ENCODE measurements around the gene GRAP. TPM values are rescaled to one million over a fixed set of nuclear protein-coding genes. Genes with fewer than 3 reads are reported as not detected.

The GRAP gene
- total RNA-seq, 1 experiment from 2014 or later: 0.21 TPM

DNA sequence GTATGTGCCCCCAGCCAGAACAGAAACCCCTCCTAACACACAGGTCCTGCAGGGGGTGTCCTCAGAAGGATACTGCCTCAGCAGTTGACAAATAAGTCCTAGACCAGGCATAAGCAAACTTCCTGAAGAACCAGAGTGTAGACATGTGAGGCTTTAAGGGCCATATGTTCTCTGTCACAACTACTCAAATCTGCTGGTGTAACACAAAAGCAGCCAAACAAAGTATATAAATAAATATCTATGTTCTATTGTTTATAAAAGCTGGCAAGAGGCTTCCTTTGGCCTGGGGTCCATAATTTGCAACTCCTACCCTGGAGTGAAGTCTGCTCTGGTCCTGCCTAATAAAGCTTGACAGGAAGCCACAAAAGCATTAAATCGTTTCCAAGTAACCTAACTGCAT lies 52.1 kb downstream of the GRAP start:
- Histone ChIP-seq H3K4me1 (ENCODE audit: control insufficient read depth, insufficient read depth, low read length) (no peaks in the 10 kb centered on the region), H3K27me3 (ENCODE audit: control insufficient read depth, insufficient read depth, low read length) (no peaks in the 10 kb centered on the region), H3K27ac (ENCODE audit: low read length) (no peak overlapping the region), H3K4me3 (ENCODE audit: low read depth in 2 of 2, low read length in 2 of 2) (no peak overlapping the region), H3K36me3 (ENCODE audit: control insufficient read depth, insufficient read depth, low read length) (no peaks in the 10 kb centered on the region), H3K9me3 (ENCODE audit: control insufficient read depth, insufficient read depth, low read depth, low read length) (no peaks in the 10 kb centered on the region; the same call in 1 of the 2 replicates)
- no TSS peak for BruUV-seq (replicated peaks)
- ChIA-PET CTCF (no interaction called here), POLR2A (no interaction called here)
- ATAC-seq (no peak), DNase-seq (ENCODE audit: low read depth, low spot score) (no peak)
- no peak for TF ChIP-seq TCF7L2 (IDR thresholded peaks at IDR 0.05; ENCODE audit: low read depth, low read length)
- no peak for TF ChIP-seq REST (IDR thresholded peaks at IDR 0.05; ENCODE audit: insufficient read depth in 1 of 2, low read depth in 2 of 2, low read length in 1 of 2)
- TF ChIP-seq SIN3A (IDR thresholded peaks at IDR 0.05; ENCODE audit: borderline replicate concordance, insufficient read depth, low read depth, low read length): no peak
- no peak for TF ChIP-seq CTCF (IDR thresholded peaks at IDR 0.05)
- no peak for TF ChIP-seq POLR2AphosphoS5 (IDR thresholded peaks at IDR 0.05; ENCODE audit: low read depth, low read length)
- intact Hi-C loops (cut with micrococcal nuclease; ENCODE audit: unreplicated experiment): no loop called here
- in situ Hi-C loops (cut with HindIII; ENCODE audit: low pct_unique_long_range_greater_than_20kb, low sequenced_read_pairs): no loop called here

GRCh38 chr17:18993905-18994526 lies 52.7 kb downstream of the GRAP start:
- ATAC-seq: no peak
- CTCF ChIA-PET: no interaction called here

More at GRCh38 chr17:18993905-18994526, 52.7 kb downstream of the GRAP start:
- intact Hi-C loops (cut with micrococcal nuclease; ENCODE audit: unreplicated experiment): no loop called here
- TF ChIP-seq REST (IDR thresholded peaks at IDR 0.05; ENCODE audit: insufficient read depth in 1 of 2, low read depth in 2 of 2, low read length in 1 of 2) (no peak), TCF7L2 (IDR thresholded peaks at IDR 0.05; ENCODE audit: low read depth, low read length) (no peak), SIN3A (IDR thresholded peaks at IDR 0.05; ENCODE audit: borderline replicate concordance, insufficient read depth, low read depth, low read length) (no peak), CTCF (IDR thresholded peaks at IDR 0.05) (no peak), POLR2AphosphoS5 (IDR thresholded peaks at IDR 0.05; ENCODE audit: low read depth, low read length) (no peak)
- Histone ChIP-seq H3K4me1 (ENCODE audit: control insufficient read depth, insufficient read depth, low read length) (no peaks in the 10 kb centered on the region), H3K27ac (ENCODE audit: low read length) (no peak overlapping the region), H3K27me3 (ENCODE audit: control insufficient read depth, insufficient read depth, low read length) (no peaks in the 10 kb centered on the region), H3K36me3 (ENCODE audit: control insufficient read depth, insufficient read depth, low read length) (no peaks in the 10 kb centered on the region), H3K9me3 (ENCODE audit: control insufficient read depth, insufficient read depth, low read depth, low read length) (no peaks in the 10 kb centered on the region; the same call in 1 of the 2 replicates), H3K4me3 (ENCODE audit: low read depth in 2 of 2, low read length in 2 of 2) (no peak overlapping the region)
- POLR2A ChIA-PET: no interaction called here
- in situ Hi-C loops (cut with HindIII; ENCODE audit: low pct_unique_long_range_greater_than_20kb, low sequenced_read_pairs): no loop called here
- DNase-seq (ENCODE audit: low read depth, low spot score): no peak
- BruUV-seq (replicated peaks): no TSS peak

Measured in Panc1 (cell line).